Loucy (cell line): Measurements from ENCODE around the gene CTIF.

Experiments used
- H2AFZ ChIP-seq: fragments of 200-600 bp; sonication (generic); 2 replicates; pipeline ENCODE4 v1.6.0; 2016; ENCODE audit warnings: antibody characterized with exemption, mild to moderate bottlenecking, low read length, moderate library complexity
- H3F3A ChIP-seq: fragments of 200-600 bp; 2 replicates; pipeline ENCODE4 v1.6.0; 2016; ENCODE audit warnings: antibody characterized with exemption, low read depth, mild to moderate bottlenecking
- H3K27me3 ChIP-seq: fragments of 200-600 bp; sonication (generic); 2 replicates; pipeline ENCODE4 v1.6.1; 2014; ENCODE audit warnings: low read length, mild to moderate bottlenecking; ENCODE audit not compliant: insufficient read depth, poor library complexity, severe bottlenecking
- H3K36me3 ChIP-seq: fragments of 200-600 bp; sonication (generic); 2 replicates; pipeline ENCODE4 v1.6.1; 2016; ENCODE audit warnings: low read length; ENCODE audit not compliant: insufficient read depth
- H3K4me1 ChIP-seq: fragments of 200-600 bp; sonication (generic); 2 replicates; pipeline ENCODE4 v1.5.1; 2014; ENCODE audit warnings: low read length, mild to moderate bottlenecking; ENCODE audit not compliant: insufficient read depth, poor library complexity, severe bottlenecking
- H3K4me2 ChIP-seq: fragments of 200-600 bp; sonication (generic); 2 replicates; pipeline ENCODE4 v1.6.0; 2014; ENCODE audit warnings: antibody characterized with exemption, low read length, low read depth, mild to moderate bottlenecking; ENCODE audit not compliant: poor library complexity, severe bottlenecking
- H3K4me3 ChIP-seq: fragments of 200-600 bp; sonication (generic); 2 replicates; pipeline ENCODE4 v1.5.1; 2014; ENCODE audit warnings: low read length, mild to moderate bottlenecking, mixed read lengths; ENCODE audit not compliant: poor library complexity, severe bottlenecking
- H3K79me2 ChIP-seq: fragments of 200-600 bp; sonication (generic); 2 replicates; pipeline ENCODE4 v1.6.1; 2014; ENCODE audit warnings: low read length; ENCODE audit not compliant: insufficient read depth
- H3K9ac ChIP-seq: fragments of 200-600 bp; sonication (generic); 2 replicates; pipeline ENCODE4 v1.6.0; 2014; ENCODE audit warnings: mild to moderate bottlenecking, low read depth, low read length, moderate library complexity; ENCODE audit not compliant: poor library complexity, severe bottlenecking
- H3K9me2 ChIP-seq: fragments of 200-600 bp; sonication (generic); replicated peaks from 2 replicates; pipeline ENCODE4 v1.6.1; 2016; ENCODE audit warnings: low read depth, low read length, mixed read lengths
- H3K9me3 ChIP-seq: fragments of 200-600 bp; sonication (generic); 2 replicates; pipeline ENCODE4 v1.6.1; 2014; ENCODE audit warnings: mild to moderate bottlenecking, antibody characterized with exemption, low read length, low read depth; ENCODE audit not compliant: insufficient read depth
- H4K20me1 ChIP-seq: fragments of 200-600 bp; sonication (generic); 2 replicates; pipeline ENCODE4 v1.6.0; 2014; ENCODE audit warnings: antibody characterized with exemption, low read length, mild to moderate bottlenecking; ENCODE audit not compliant: insufficient read depth, poor library complexity, severe bottlenecking
- EZH2phosphoT487 ChIP-seq: fragments of 200-600 bp; IDR thresholded peaks from 2 replicates; pipeline ENCODE4 v1.6.1; 2018; ENCODE audit warnings: antibody characterized with exemption, mild to moderate bottlenecking, moderate library complexity, borderline replicate concordance
- TF ChIP-seq, protein P1 (sequence below): fragments of 200-600 bp; sonication (generic); conservative IDR thresholded peaks from 2 replicates; pipeline ENCODE4 v1.5.1; 2014; ENCODE audit warnings: mild to moderate bottlenecking, antibody characterized with exemption, low read length

CTIF gene

DNA sequence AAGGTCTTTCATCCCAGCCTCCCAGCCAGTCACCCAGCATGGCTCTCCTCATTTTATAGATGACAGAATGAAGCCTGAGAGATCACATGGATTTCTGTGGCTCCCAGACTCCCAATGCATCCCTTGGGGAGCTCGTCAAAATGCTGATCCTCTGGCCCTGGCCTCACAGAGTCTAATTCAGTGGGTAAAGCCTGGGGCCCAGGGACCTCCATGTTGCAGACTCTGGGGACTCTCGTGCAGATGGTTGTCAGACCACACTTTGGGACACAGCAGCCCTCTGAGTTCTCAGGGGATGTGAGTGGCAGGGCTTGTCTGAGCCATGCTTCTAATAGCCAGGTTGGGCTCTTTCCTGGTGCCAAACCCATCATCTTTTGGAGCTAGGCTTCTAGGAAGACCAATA, 97.0 kb downstream of the CTIF start:
- Histone ChIP-seq H3K4me3 (no peak overlapping the region), H3K9ac (no peak overlapping the region), H3K79me2 (no peaks in the 10 kb centered on the region), H4K20me1 (no peaks in the 10 kb centered on the region), H3K9me2 (no peaks in the 10 kb centered on the region), H3K27me3 (no peaks in the 10 kb centered on the region), H3K4me2 (no peak overlapping the region), H2AFZ (no peak overlapping the region), H3K36me3 (no peaks in the 10 kb centered on the region; the same call in 1 of the 2 replicates), H3F3A (no peaks in the 10 kb centered on the region), H3K9me3 (no peaks in the 10 kb centered on the region), H3K4me1 (no peaks in the 10 kb centered on the region)
- TF ChIP-seq EZH2phosphoT487, result no peak
- TF ChIP-seq, protein P1, sequence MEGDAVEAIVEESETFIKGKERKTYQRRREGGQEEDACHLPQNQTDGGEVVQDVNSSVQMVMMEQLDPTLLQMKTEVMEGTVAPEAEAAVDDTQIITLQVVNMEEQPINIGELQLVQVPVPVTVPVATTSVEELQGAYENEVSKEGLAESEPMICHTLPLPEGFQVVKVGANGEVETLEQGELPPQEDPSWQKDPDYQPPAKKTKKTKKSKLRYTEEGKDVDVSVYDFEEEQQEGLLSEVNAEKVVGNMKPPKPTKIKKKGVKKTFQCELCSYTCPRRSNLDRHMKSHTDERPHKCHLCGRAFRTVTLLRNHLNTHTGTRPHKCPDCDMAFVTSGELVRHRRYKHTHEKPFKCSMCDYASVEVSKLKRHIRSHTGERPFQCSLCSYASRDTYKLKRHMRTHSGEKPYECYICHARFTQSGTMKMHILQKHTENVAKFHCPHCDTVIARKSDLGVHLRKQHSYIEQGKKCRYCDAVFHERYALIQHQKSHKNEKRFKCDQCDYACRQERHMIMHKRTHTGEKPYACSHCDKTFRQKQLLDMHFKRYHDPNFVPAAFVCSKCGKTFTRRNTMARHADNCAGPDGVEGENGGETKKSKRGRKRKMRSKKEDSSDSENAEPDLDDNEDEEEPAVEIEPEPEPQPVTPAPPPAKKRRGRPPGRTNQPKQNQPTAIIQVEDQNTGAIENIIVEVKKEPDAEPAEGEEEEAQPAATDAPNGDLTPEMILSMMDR, result no peak

DNA sequence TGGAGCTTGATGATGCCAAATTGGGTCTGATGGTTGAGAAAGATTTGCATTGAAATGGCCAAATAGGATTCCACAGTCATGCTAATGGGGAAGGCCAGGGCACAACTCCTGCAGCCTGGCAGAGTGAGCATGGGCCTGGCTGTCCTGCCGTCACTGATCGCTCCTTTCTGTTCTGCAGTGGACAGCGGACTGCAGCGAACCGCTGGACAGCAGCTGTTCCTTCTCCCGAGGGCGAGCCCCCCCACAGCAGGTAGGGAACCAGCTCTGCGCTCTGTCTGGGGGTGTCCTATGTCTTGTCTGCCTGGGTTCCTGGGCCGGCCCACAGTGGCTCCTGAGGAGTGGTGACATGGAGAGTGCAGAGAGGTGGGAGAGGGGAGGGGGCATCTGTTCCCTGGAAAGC, 97.6 kb downstream of the CTIF start:
- H3F3A ChIP-seq, result no peaks in the 10 kb centered on the region
- no peak overlapping the region for H3K9ac ChIP-seq
- no peaks in the 10 kb centered on the region; the same call in 1 of the 2 replicates for H3K36me3 ChIP-seq
- TF ChIP-seq EZH2phosphoT487, result no peak
- TF ChIP-seq, protein P1, result no peak
- H3K79me2 ChIP-seq, result no peaks in the 10 kb centered on the region
- H3K4me2 ChIP-seq, result no peak overlapping the region
- no peaks in the 10 kb centered on the region for H3K9me3 ChIP-seq
- H3K4me1 ChIP-seq, result no peaks in the 10 kb centered on the region
- no peak overlapping the region for H2AFZ ChIP-seq
- no peak overlapping the region for H3K4me3 ChIP-seq
- H3K27me3 ChIP-seq, result no peaks in the 10 kb centered on the region
- no peaks in the 10 kb centered on the region for H4K20me1 ChIP-seq
- H3K9me2 ChIP-seq, result no peaks in the 10 kb centered on the region

DNA sequence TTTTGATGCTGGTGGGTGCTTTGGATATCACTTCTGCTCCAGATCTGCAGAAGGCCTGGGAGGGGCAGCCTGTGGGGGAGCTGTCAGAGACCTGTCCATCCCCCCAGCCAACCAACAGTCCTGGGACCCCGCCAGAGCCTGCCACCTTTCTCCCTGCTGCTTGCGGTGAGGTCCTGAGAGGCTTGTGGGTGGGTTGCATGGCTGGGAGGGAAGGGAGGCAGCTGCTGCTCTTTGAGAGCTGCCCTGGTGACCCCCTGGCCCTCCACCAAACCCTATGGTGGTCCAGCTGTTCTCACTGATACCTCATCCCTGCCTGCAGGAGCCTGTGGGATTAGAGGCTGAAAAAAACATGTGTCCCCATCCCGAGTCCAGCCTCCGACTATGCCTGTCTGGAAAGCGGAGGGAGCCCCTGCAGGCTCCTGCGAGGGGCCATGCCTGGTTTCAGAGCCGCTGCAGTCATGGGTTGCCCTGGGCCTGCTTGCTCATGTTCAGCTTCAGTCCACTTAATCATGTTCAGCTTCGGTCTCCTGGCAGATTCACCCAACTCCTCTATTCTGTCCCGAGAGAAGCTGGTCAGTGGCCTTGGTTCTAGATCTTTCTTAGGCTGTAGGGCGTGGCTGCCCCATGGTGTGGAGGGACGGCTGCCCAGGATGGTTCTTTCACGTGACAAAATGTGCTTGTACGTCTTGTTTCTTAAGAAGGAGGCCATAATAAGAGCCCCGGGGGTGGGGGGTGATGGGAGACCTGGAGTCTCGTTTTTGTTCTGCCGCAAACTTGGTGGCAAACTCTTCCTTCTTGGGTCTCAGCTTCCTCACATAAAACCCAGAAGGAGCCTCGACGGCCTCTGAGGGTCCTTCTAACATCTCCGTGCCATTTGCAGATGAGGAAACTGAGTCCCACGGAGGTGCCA, 98.5 kb downstream of the CTIF start:
- H3K4me2 ChIP-seq, result no peak overlapping the region
- no peaks in the 10 kb centered on the region for H3K9me2 ChIP-seq
- no peaks in the 10 kb centered on the region; the same call in 1 of the 2 replicates for H3K36me3 ChIP-seq
- no peaks in the 10 kb centered on the region for H3K9me3 ChIP-seq
- no peak overlapping the region for H3K9ac ChIP-seq
- no peak overlapping the region for H2AFZ ChIP-seq
- H3F3A ChIP-seq, result no peaks in the 10 kb centered on the region
- no peak for TF ChIP-seq EZH2phosphoT487
- TF ChIP-seq, protein P1, result no peak
- no peaks in the 10 kb centered on the region for H3K27me3 ChIP-seq
- no peaks in the 10 kb centered on the region for H3K79me2 ChIP-seq
- no peak overlapping the region for H3K4me3 ChIP-seq
- H3K4me1 ChIP-seq, result no peaks in the 10 kb centered on the region
- H4K20me1 ChIP-seq, result no peaks in the 10 kb centered on the region
